Peyer's patch (tissue), 4 donors: ENCODE data around the gene CSPG4. TPM values are rescaled to one million over a fixed set of nuclear protein-coding genes. Genes with fewer than 3 reads are reported as not detected.
"Not testable (repeated sequence)": the region's sequence is repeated elsewhere in the genome, so short reads cannot be mapped to it uniquely, and the experiment has no call there.

Experiments
- DNase-seq, 3 donors: peaks; one replicate each; pipeline ENCODE4 v3.0.0-alpha.2; 2017 to 2019
- H3K27ac ChIP-seq, 4 donors: fragments of 200-600 bp; sonication (generic); one replicate each; pipeline ENCODE4 v1.5.1; 2016 to 2019
- H3K27me3 ChIP-seq, 2 donors: fragments of 200-600 bp; sonication (generic); one replicate each; pipeline ENCODE4 v1.5.1; 2019
- H3K36me3 ChIP-seq, 3 donors: fragments of 200-600 bp; sonication (generic); one replicate each; pipeline ENCODE4 v1.5.1; 2016 to 2019
- H3K4me1 ChIP-seq, 4 donors: fragments of 200-600 bp; sonication (generic); one replicate each; pipeline ENCODE4 v1.5.1; 2016 to 2019
- H3K4me3 ChIP-seq, 4 donors: fragments of 200-600 bp; sonication (generic); 1 replicate in 3 of 4; 2 replicates in 1 of 4; pipeline ENCODE4 v1.5.1; 2016 to 2019; ENCODE audit warnings: mild to moderate bottlenecking in 1 of 4
- H3K9me3 ChIP-seq, 4 donors: fragments of 200-600 bp; sonication (generic); one replicate each; pipeline ENCODE4 v1.5.1; 2016 to 2019; ENCODE audit warnings: mild to moderate bottlenecking in 1 of 4
- CTCF ChIP-seq, 6 experiments: fragments of 450-650 bp in 4 of 6; fragments of 200-600 bp in 2 of 6; sonication (generic) in 1 of 6; IDR thresholded peaks; one replicate each; pipeline ENCODE4 v1.5.1; 2017 to 2019; ENCODE audit warnings: antibody characterized with exemption in 6 of 6, mild to moderate bottlenecking in 3 of 6, moderate library complexity in 1 of 6
- POLR2A ChIP-seq, 2 donors: fragments of 450-650 bp; IDR thresholded peaks; one replicate each; pipeline ENCODE4 v1.5.1; 2017; ENCODE audit warnings: antibody characterized with exemption in 2 of 2, mild to moderate bottlenecking in 2 of 2, moderate library complexity in 2 of 2
- total RNA-seq, 4 donors: library from RNA; depleted of rRNA; stranded (reverse); fragments of >200 nt; gene quantifications; one replicate each; pipeline ENCODE4 v1.1.0, GENCODE V29; 2016

The CSPG4 gene
- total RNA-seq: 10 to 100 TPM in 1 of 4 donors, 1 to 10 TPM in 3; 2.8 to 15.7 (median 6.3) TPM

GRCh38 chr15:75712668-75713337 is at the start of gene CSPG4:
Gene CSPG4, minus strand, starts transcription at chr15:75712848. Its CDS starts 93 bp downstream, at chr15:75712755.
- Histone ChIP-seq H3K9me3 (no peaks in the 10 kb centered on the region), H3K27ac (peak within 1 kb of the TSS; percentile 10 to 81 (median 57)), H3K27me3 (no peaks in the 10 kb centered on the region), H3K36me3 (no peaks in the 10 kb centered on the region), H3K4me3 (peak within 1 kb of the TSS; percentile 12 to 53 (median 34)), H3K4me1 (peaks cover 0 to 22% (median 0%) of the 10 kb centered on the region in 4 donors)
- peak in 1 of 3 donors; percentile 64 for DNase-seq
- TF ChIP-seq CTCF (IDR thresholded peaks at IDR 0.05): no peak
- peak in 1 of 2 donors; percentile 34 for TF ChIP-seq POLR2A (IDR thresholded peaks at IDR 0.05)

- not testable (repeated sequence) for H3K27ac ChIP-seq, H3K36me3 ChIP-seq, DNase-seq, H3K4me3 ChIP-seq, H3K4me1 ChIP-seq, H3K27me3 ChIP-seq, H3K9me3 ChIP-seq
Observed at GRCh38 chr15:75762357-75762718, 49.7 kb upstream of the CSPG4 start.

GRCh38 chr15:75761446-75762356 is 49.1 kb upstream of the CSPG4 start:
- TF ChIP-seq POLR2A (IDR thresholded peaks at IDR 0.05) (no peak), CTCF (IDR thresholded peaks at IDR 0.05) (no peak)
- Histone ChIP-seq H3K4me1 (no peaks in the 10 kb centered on the region), H3K27ac (no peak overlapping the region)

GRCh38 chr15:75760704-75761435 is 48.2 kb upstream of the CSPG4 start:
- no peak for DNase-seq
- no peaks in the 10 kb centered on the region for H3K36me3 ChIP-seq
- no peaks in the 10 kb centered on the region for H3K4me1 ChIP-seq
- no peak for TF ChIP-seq CTCF (IDR thresholded peaks at IDR 0.05)
- TF ChIP-seq POLR2A (IDR thresholded peaks at IDR 0.05): no peak
- H3K4me3 ChIP-seq: no peak overlapping the region
- H3K27me3 ChIP-seq: no peaks in the 10 kb centered on the region
- H3K9me3 ChIP-seq: no peaks in the 10 kb centered on the region
- H3K27ac ChIP-seq: no peak overlapping the region

More at GRCh38 chr15:75761446-75762356, 49.1 kb upstream of the CSPG4 start:
- Histone ChIP-seq H3K9me3 (no peaks in the 10 kb centered on the region), H3K27me3 (no peaks in the 10 kb centered on the region), H3K36me3 (no peaks in the 10 kb centered on the region), H3K4me3 (no peak overlapping the region)
- DNase-seq: no peak

GRCh38 chr15:75760131-75760520 is 47.5 kb upstream of the CSPG4 start:
- H3K36me3 ChIP-seq, H3K4me3 ChIP-seq, H3K27ac ChIP-seq, H3K4me1 ChIP-seq, H3K27me3 ChIP-seq, H3K9me3 ChIP-seq, DNase-seq: not testable (repeated sequence)

GRCh38 chr15:75759416-75760130 is 46.9 kb upstream of the CSPG4 start:
- Histone ChIP-seq H3K36me3 (no peaks in the 10 kb centered on the region), H3K4me3 (no peak overlapping the region), H3K27me3 (no peaks in the 10 kb centered on the region), H3K9me3 (no peaks in the 10 kb centered on the region), H3K4me1 (no peaks in the 10 kb centered on the region), H3K27ac (no peak overlapping the region)
- DNase-seq: no peak
- no peak for TF ChIP-seq POLR2A (IDR thresholded peaks at IDR 0.05)
- no peak for TF ChIP-seq CTCF (IDR thresholded peaks at IDR 0.05)
